ENCODE data around the gene SPTB.

The SPTB gene

DNA sequence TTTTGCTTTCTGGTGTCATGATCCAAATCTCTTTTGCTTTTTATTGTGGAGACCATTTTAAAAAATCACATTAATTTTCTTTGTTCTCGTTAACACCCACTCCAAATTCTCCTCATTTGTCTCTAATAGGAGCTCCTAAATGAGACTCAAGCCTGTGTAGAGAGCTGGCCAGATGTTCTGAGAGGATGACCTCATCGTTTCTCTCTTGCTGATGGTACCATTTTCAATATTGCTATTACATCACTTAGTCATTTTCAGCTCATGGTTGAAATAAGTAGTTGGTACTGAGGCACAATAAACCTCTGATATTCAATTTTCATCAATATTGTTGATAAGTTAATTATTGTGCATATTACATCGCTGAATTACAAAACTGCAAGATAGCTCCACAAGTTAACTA, 31.5 kb downstream of the SPTB start:
- DNase-seq = no peak

- no peak for DNase-seq
Measured at GRCh38 chr14:64846319-64846718, 33.4 kb downstream of the SPTB start.

GRCh38 chr14:64845878-64846277, 33.8 kb downstream of the SPTB start:
- DNase-seq = peak; percentile 78

- DNase-seq = no peak
Measured at GRCh38 chr14:64844969-64845536, 34.7 kb downstream of the SPTB start.

- DNase-seq = no peak
Measured at GRCh38 chr14:64844272-64844671, 35.4 kb downstream of the SPTB start.

- no peak for DNase-seq
Measured at GRCh38 chr14:64843548-64843947, 36.2 kb downstream of the SPTB start.

DNA sequence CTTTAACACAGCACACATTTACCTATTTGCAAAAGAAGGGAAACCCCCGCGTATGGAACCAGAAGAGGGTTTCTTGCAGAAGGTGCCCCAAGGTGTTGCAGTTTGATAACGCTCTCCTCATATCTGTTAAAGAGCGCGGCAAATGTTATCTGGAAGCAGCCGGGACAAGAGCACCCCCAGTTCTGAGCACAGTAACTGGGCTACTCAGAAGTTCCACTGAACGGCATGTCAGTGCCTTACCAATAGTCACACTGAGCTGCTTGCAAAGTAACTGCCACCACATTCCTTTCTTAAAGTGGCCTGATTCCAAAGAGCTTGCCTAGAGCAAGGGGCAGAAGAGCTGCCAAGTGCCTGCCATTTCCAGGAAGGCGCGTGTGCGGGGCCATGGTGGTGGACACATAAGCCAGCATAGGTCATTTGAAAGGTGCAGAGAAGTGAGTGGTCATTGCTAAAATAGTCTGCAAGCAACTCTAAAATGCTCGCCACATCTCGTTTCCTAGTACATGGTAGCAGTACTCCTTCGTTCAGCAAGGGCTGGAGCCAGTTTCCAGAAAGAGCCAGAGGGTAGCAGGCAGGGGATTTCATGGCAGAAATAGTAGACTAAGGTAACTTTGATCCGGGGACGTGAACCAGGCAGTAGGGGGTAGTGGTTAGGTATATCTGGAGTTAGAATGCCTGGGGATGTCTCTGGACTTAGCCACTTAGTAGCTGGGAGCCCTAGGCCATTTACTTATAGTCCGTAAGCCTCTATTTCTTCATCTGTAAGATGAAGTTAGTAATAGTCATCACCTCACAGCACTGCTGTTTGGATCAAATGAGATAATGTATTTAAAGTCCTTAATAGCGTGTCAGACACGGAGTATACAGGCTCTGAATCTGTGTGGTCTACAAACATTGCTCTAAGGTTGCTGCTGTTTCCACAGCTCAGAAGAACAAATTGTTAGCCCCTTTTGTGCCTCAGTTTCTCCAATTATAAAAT, 37.6 kb downstream of the SPTB start:
- no peak for DNase-seq

DNA sequence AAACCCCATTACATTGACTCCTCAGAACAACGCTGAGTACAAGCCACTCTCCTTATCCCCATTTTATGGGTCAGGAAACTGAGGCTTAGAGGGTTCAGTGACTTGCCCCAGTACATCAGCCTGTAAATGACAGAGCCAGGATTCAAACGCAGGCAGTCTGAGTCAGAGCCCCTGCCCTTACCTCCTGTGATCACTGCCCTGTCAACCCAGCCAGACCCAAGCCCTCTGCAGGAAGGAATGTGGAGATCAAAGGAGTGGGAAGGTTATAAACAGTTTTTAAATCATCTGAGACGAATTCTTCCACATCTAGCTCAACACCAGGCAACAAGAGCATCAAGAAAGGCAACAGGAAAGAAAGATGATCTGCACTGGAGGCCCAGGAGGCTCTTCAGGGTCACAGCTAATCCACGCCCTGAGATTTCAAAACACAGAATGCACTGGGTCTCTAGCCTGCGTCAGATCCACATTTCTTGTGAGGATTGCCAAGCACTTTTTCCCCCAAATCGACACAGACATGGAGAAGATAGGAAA, 38.5 kb downstream of the SPTB start:
- DNase-seq = peak; percentile 76

DNA sequence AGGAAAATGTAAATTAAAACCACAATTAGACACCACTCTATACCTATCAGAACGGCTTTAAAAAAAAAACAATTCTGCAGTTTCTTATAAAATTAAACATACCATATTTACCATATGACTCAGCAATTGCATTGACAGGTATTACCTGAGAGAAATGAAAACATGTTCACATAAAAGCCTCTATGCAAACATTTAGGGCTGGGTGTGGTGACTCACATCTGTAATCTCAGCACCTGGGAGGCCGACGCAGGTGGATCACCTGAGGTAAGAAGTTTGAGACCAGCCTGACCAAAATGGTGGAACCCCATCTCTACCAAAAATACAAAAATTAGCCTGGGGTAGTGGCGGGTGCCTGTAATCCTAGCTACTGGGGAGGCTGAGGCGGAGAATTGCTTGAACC, 41.1 kb downstream of the SPTB start:
- DNase-seq = no peak

GRCh38 chr14:64835431-64835830, 44.3 kb downstream of the SPTB start:
- DNase-seq = no peak

DNA sequence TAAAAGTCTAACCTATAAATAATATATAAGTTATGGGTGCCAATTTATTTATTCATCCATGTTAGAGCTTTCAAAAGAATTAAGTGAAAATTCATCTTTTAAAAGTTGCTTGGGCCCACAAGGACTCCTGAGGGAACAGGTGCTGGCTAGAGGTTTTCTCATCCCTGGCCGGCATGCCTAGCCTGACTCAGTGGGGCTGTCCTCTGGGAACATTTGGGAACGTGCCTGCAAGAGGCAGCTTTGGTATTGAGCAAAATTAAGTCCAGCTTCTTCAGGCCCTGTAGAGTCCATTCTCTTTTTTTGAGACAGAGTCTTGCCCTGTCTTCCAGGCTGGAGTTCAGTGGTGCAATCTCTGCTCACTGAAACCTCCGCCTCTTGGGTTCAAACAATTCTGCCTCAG, 44.7 kb downstream of the SPTB start:
- DNase-seq = no peak

GRCh38 chr14:64831419-64831818, 48.3 kb downstream of the SPTB start:
- DNase-seq = no peak

DNA sequence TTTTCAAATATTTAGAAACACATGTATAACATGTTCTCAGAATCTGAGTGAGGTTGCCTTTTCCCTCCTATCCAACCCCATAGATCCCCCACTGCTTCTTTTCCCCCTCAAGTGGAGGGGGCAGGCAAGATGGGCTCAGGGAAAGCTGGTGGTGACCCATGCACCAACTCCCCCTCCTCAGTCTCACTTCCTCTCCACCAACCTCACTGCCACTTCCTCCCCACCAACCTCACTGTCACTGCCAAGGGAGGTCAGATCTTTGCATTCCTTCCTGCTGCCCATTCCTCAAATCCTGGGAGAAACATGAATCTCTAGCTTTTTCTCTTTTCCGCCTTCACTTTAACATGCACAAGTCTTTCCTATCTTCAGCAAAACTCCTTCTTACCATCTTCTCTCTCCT, 48.7 kb downstream of the SPTB start:
- DNase-seq = no peak

GRCh38 chr14:64828071-64828470, 51.6 kb downstream of the SPTB start:
- no peak for DNase-seq

DNA sequence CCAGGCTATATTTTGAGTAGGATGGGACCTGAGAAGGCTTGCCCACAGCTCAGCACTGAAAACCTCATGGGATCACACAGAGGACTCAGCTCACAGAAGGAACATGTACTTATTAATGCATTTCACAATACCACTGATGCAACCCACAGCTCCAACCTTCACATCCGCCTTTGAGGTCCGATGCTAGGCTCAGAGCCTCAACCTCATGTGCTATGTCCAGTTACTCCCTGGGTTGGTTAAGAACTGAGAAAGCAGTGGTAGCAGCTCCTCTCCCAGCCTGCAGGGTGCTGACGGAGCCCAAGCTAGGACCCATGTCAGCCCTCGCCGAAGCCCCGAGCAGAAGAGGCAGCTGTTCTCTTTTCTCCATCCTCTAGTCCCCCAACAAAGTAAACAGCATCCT, 52.9 kb downstream of the SPTB start:
- DNase-seq = no peak

DNA sequence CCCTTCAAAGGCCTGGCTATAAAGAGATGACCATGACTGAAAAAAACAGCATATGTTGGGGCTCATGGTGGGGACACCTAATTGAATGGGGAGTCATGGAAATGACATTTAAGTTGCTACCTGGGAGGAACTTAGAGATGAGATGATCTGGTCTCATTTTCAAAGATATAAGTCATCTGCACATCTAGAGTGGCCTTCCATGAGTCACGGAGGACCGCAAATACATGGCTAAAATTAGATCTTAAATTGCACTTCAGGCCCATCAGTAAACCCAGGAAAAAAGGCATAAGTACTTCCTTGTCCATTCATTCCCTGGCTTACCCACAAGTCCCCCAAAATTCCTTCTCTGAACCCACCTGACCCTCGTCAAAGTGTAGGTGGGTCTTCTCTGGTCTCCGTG, 53.4 kb downstream of the SPTB start:
- no peak for DNase-seq

GRCh38 chr14:64825509-64825908, 54.2 kb downstream of the SPTB start:
- no peak for DNase-seq

GRCh38 chr14:64825006-64825405, 54.7 kb downstream of the SPTB start:
- no peak for DNase-seq

GRCh38 chr14:64824471-64824870, 55.2 kb downstream of the SPTB start:
- DNase-seq = no peak

GRCh38 chr14:64823305-64823861, 56.3 kb downstream of the SPTB start:
- DNase-seq = peak; percentile 69

DNA sequence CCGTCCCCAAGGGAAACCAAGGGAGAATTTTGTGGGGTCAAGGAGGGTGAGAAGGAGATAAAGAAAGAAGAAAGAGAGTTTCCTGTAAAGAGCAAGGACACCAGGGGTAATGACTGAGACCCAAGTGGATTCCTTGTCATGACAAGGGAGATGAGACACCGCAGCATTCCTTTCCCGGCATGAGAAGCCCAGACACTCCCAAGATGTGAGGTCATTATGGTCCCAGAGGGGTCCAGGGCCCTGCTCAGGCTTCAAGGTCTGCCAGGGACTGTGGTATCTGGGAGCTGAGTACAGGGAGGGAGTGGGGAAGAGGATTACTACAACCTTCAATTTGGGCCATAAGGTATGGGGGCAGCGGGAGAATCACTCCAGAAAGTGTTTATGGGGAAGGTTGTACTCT, 58.1 kb downstream of the SPTB start:
- no peak for DNase-seq

DNA sequence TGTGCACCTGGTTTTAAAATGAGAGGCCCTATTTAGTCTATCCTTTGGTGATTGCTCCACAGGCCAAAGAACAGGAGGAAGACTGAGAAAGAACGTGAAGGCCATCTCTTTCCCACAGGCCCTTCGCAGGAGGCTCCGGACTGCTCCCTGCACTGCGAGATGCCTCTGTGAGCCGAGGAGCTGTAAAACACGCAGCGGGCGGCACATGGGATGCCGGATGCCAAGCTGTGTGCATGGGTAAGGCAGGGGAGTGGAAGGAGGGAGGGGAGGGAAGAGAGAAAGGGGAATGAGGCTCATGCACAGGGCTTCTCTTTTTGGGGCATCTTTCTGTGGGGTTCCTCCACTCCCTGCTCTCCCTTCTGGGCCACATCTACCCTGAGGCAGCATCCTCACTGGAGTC, 61.6 kb downstream of the SPTB start:
- DNase-seq = no peak

DNA sequence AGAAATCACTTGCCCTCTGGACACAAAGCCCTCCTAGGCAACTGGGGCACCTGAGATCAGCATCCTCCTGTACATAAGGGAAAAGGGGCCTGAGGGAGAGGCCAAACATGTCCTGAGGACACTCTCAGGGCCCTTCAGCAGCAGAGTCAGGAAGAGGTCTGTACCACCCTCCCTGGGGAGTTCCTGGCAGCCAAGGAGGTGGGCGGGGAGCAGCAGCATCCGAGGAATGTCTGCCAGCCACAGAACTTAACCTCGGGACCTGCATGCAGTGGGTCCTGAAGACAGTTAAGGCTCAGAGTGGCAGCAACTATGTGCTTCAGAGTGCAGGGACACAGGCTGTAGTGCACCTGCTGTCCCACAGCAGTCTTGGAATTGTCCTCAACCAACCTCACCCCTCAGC, 62.1 kb downstream of the SPTB start:
- DNase-seq = no peak

DNA sequence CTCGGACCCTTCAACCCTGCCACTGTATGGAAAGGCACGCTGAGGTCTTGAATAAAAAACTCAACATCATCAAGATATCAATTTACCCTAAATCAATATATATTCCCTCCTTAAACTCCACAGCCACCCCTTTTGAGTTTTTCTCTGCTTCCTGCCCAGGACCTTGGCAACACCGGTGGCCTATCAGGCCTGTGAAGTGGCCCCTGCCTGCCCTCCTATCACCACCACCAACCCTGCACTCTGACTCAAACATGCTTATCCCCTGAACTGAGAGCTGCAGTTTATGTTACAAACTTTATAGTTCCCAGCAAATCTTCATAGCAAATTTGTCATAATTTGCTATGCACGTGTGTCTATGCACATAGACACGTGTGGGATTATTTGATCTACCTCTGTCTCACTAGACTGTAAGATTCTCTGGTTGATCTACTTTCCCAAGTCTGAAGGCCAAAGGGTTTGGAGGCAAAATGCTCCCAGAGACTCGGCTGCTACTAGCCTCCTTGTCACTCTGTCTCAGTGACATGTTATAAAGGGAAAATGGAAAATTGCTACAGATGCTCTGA, 63.4 kb downstream of the SPTB start:
- no peak for DNase-seq

Measured in fibroblast of upper back skin (primary cell).